NOMO-1 treated with dmso at 0.1 percent for 144 hours (cell line): ENCODE results near the gene METTL26.

ENCODE experiments used
- DNase-seq: peaks from one replicate; lab custom pipeline; 2025; ENCODE audit not compliant: unreplicated experiment; lab: John Stamatoyannopoulos, UW

METTL26 gene

GRCh38 chr16:674968-675883 is 39.1 kb upstream of the METTL26 start, which contains the start of gene RHBDL1:
Gene RHBDL1, plus strand, starts transcription at chr16:675671. Its CDS starts 120 bp downstream, at chr16:675791.
- peak; percentile 13 for DNase-seq

GRCh38 chr16:674214-674881 is 38.2 kb upstream of the METTL26 start:
- DNase-seq, result no peak

GRCh38 chr16:673399-673991 is 37.4 kb upstream of the METTL26 start:
- DNase-seq, result no peak

GRCh38 chr16:672851-673250 is 36.7 kb upstream of the METTL26 start:
- no peak for DNase-seq

GRCh38 chr16:672371-672770 is 36.3 kb upstream of the METTL26 start:
- DNase-seq, result no peak

GRCh38 chr16:671353-672131 is 35.4 kb upstream of the METTL26 start:
- DNase-seq, result no peak

- no peak for DNase-seq
Observed at GRCh38 chr16:670485-671352, 34.6 kb upstream of the METTL26 start.

- no peak for DNase-seq
Observed at GRCh38 chr16:669666-670065, 33.6 kb upstream of the METTL26 start.

- DNase-seq, result no peak
Observed at GRCh38 chr16:668519-669171, 32.5 kb upstream of the METTL26 start.

- DNase-seq, result peak; percentile 88
Observed at GRCh38 chr16:667780-668518, 31.8 kb upstream of the METTL26 start, which contains the start of gene RHOT2. Gene RHOT2, plus strand, starts transcription at chr16:668132. Its CDS starts 68 bp downstream, at chr16:668200.

- DNase-seq, result no peak
Observed at GRCh38 chr16:667113-667779, 31.1 kb upstream of the METTL26 start.

- no peak for DNase-seq
Observed at GRCh38 chr16:666572-666971, 30.5 kb upstream of the METTL26 start.

- DNase-seq, result no peak
Observed at GRCh38 chr16:662597-662996, 26.5 kb upstream of the METTL26 start.

GRCh38 chr16:662095-662494 is 26.0 kb upstream of the METTL26 start:
- DNase-seq, result no peak

GRCh38 chr16:661184-661821 is 25.2 kb upstream of the METTL26 start:
- DNase-seq, result no peak

- peak; percentile 88 for DNase-seq
Observed at GRCh38 chr16:660459-661183, 24.5 kb upstream of the METTL26 start.

GRCh38 chr16:660132-660458 is 24.0 kb upstream of the METTL26 start:
- no peak for DNase-seq
